ENCODE measurements around the gene MCUR1. TPM values are rescaled to one million over a fixed set of nuclear protein-coding genes. Genes with fewer than 3 reads are reported as not detected.

The MCUR1 gene
- total and polyA plus RNA-seq, 9 of the 15 experiments (the other 6 are each of a cell fraction or from before 2014, with no cell fraction given): 5.1 to 60.2 (median 41.4) TPM

- H3K9ac ChIP-seq (ENCODE audit: insufficient read depth in 1 of 2, low read depth in 2 of 2, low read length in 2 of 2): no peak overlapping the region
- DNase-seq (ENCODE audit: extremely low read depth in 1 of 4, low spot score in 3 of 4): no peak
- H3K27ac ChIP-seq (ENCODE audit: extremely low read depth, low read depth, low read length): no peak overlapping the region
- 61% methylated on average over 3 of the region's 3 CpGs for WGBS (ENCODE audit: insufficient coverage, low coverage, missing lambda C conversion rate)
- BruUV-seq (replicated peaks): no TSS peak
- ATAC-seq: no peak
- H3K79me2 ChIP-seq (ENCODE audit: control insufficient read depth, insufficient read depth, low read length): peaks cover 61% of the 10 kb centered on the region
- intact Hi-C loops (cut with micrococcal nuclease) (no loop called here), in situ Hi-C loops (cut with MboI) (no loop called here)
- ChIA-PET POLR2A (interaction anchor here (0.6 to 1.9 kb wide), 12 partner anchors 9 to 385 kb away, joined by 3 to 5 read pairs (median 3); no protein-coding TSS in a partner anchor), CTCF (ENCODE audit: low intra/inter-chr PET ratio) (no interaction called here)
- H2AFZ ChIP-seq (ENCODE audit: low read depth, low read length): no peak overlapping the region
- no peaks in the 10 kb centered on the region for H3K27me3 ChIP-seq (ENCODE audit: control insufficient read depth in 2 of 2, insufficient read depth in 2 of 2, low read length in 2 of 2)
- no peak for FAIRE-seq
- no peaks in the 10 kb centered on the region; the same call in 1 of the 2 replicates for H4K20me1 ChIP-seq (replicated peaks; ENCODE audit: control insufficient read depth, insufficient read depth, low read length)
- no peaks in the 10 kb centered on the region for H3K9me1 ChIP-seq (ENCODE audit: control insufficient read depth, insufficient read depth, low read length)
- no peaks in the 10 kb centered on the region for H3K9me3 ChIP-seq (replicated peaks; ENCODE audit: control insufficient read depth, insufficient read depth, low read depth, low read length)
- H3K36me3 ChIP-seq (ENCODE audit: control insufficient read depth, insufficient read depth, low read length): peaks cover 39% of the 10 kb centered on the region
- no peak overlapping the region for H3K4me3 ChIP-seq
- peaks cover 9 to 25% of the 10 kb centered on the region in 2 experiments for H3K4me1 ChIP-seq (replicated peaks in 1 of 2; ENCODE audit: control insufficient read depth in 2 of 2, insufficient read depth in 2 of 2, low read length in 2 of 2)
- H3K4me2 ChIP-seq (ENCODE audit: insufficient read depth, low read length): 0 out of 2 replicates have a peak overlapping the region, but pooled peaks have one; percentile 7
- TF ChIP-seq ZNF586 (CRISPR knock-in tag; conservative IDR thresholded peaks at IDR 0.05) (no peak), KLF1 (tag; IDR thresholded peaks at IDR 0.05) (no peak), BRD9 (IDR thresholded peaks at IDR 0.05; ENCODE audit: low read depth, partially characterized antibody) (no peak), PHF20 (IDR thresholded peaks at IDR 0.05; ENCODE audit: partially characterized antibody) (no peak), HMG20B (CRISPR knock-in tag; IDR thresholded peaks at IDR 0.05) (no peak), HNRNPH1 (optimal IDR thresholded peaks at IDR 0.05; ENCODE audit: low read depth, low read length) (no peak), ZBTB2 (IDR thresholded peaks at IDR 0.05) (no peak), ZNF318 (IDR thresholded peaks at IDR 0.05; ENCODE audit: borderline replicate concordance in 1 of 2, low read depth in 1 of 2) (no peak), EGR1 (conservative IDR thresholded peaks at IDR 0.05) (no peak), ZNF431 (CRISPR knock-in tag; IDR thresholded peaks at IDR 0.05) (no peak)
These were observed 3.5 kb downstream of the MCUR1 start for GRCh38 chr6:13810688-13811446.

All from K562 (cell line).